Measurements from ENCODE around the gene FBXO15. TPM values are rescaled to one million over a fixed set of nuclear protein-coding genes. Genes with fewer than 3 reads are reported as not detected.

Gene FBXO15
- total RNA-seq, 4 donors from 2014 or later: 0.28 to 0.60 (median 0.50) TPM; not detected in 1

- DNase-seq (ENCODE audit: low spot score) (no peak), ATAC-seq (ENCODE audit: low FRiP score) (no peak)
- no peak for TF ChIP-seq CTCF (IDR thresholded peaks at IDR 0.05)
Measured at GRCh38 chr18:74066018-74066417, 81.6 kb downstream of the FBXO15 start.

GRCh38 chr18:74065366-74065765 is 82.3 kb downstream of the FBXO15 start:
- ATAC-seq (ENCODE audit: low FRiP score): no peak
- no peak for TF ChIP-seq CTCF (IDR thresholded peaks at IDR 0.05)
- no peak for DNase-seq (ENCODE audit: low spot score)

- no peak for DNase-seq (ENCODE audit: low spot score)
- TF ChIP-seq CTCF (IDR thresholded peaks at IDR 0.05): no peak
- ATAC-seq (ENCODE audit: low FRiP score): no peak
Measured at GRCh38 chr18:74064510-74064909, 83.1 kb downstream of the FBXO15 start.

GRCh38 chr18:74063557-74063956 is 84.1 kb downstream of the FBXO15 start:
- DNase-seq (ENCODE audit: low spot score): no peak
- TF ChIP-seq CTCF (IDR thresholded peaks at IDR 0.05): no peak
- ATAC-seq (ENCODE audit: low FRiP score): no peak

- no peak for ATAC-seq (ENCODE audit: low FRiP score)
- TF ChIP-seq CTCF (IDR thresholded peaks at IDR 0.05): no peak
- no peak for DNase-seq (ENCODE audit: low spot score)
Measured at GRCh38 chr18:74063023-74063422, 84.6 kb downstream of the FBXO15 start.

- no peak for DNase-seq (ENCODE audit: low spot score)
- ATAC-seq (ENCODE audit: low FRiP score): no peak
- TF ChIP-seq CTCF (IDR thresholded peaks at IDR 0.05): no peak
Measured at GRCh38 chr18:74062037-74062436, 85.6 kb downstream of the FBXO15 start.

- no peak for TF ChIP-seq CTCF (IDR thresholded peaks at IDR 0.05)
- ATAC-seq (ENCODE audit: low FRiP score): no peak
- DNase-seq (ENCODE audit: low spot score): no peak
Measured at GRCh38 chr18:74060579-74060978, 87.1 kb downstream of the FBXO15 start.

Data from omental fat pad (tissue), 4 donors.